C4-2B (cell line): ENCODE results near the gene HTR1D.

ENCODE experiments used
- ZFX ChIP-seq: fragments of 450-650 bp; IDR thresholded peaks from 2 replicates; pipeline ENCODE4 v1.6.1; 2017
- TF ChIP-seq, protein P1 (sequence below): fragments of 450-650 bp; conservative IDR thresholded peaks from 2 replicates; pipeline ENCODE4 v1.5.1; 2017; ENCODE audit warnings: mild to moderate bottlenecking

- TF ChIP-seq, protein P1, sequence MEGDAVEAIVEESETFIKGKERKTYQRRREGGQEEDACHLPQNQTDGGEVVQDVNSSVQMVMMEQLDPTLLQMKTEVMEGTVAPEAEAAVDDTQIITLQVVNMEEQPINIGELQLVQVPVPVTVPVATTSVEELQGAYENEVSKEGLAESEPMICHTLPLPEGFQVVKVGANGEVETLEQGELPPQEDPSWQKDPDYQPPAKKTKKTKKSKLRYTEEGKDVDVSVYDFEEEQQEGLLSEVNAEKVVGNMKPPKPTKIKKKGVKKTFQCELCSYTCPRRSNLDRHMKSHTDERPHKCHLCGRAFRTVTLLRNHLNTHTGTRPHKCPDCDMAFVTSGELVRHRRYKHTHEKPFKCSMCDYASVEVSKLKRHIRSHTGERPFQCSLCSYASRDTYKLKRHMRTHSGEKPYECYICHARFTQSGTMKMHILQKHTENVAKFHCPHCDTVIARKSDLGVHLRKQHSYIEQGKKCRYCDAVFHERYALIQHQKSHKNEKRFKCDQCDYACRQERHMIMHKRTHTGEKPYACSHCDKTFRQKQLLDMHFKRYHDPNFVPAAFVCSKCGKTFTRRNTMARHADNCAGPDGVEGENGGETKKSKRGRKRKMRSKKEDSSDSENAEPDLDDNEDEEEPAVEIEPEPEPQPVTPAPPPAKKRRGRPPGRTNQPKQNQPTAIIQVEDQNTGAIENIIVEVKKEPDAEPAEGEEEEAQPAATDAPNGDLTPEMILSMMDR: no peak
- no peak for TF ChIP-seq ZFX
Measured at GRCh38 chr1:23222742-23223141, 5.4 kb upstream of the HTR1D start.
